WI38 (cell line): ENCODE measurements around the gene SPP1.

Experiments used
- H3K4me3 ChIP-seq: 2 replicates; pipeline ENCODE4 v1.5.1; 2011; ENCODE audit warnings: low read depth, mild to moderate bottlenecking, control low read depth, low read length
- CTCF ChIP-seq: IDR thresholded peaks from 2 replicates; pipeline ENCODE4 v1.5.1; 2012; ENCODE audit warnings: low read depth, mild to moderate bottlenecking, control low read depth, low read length

The SPP1 gene

DNA sequence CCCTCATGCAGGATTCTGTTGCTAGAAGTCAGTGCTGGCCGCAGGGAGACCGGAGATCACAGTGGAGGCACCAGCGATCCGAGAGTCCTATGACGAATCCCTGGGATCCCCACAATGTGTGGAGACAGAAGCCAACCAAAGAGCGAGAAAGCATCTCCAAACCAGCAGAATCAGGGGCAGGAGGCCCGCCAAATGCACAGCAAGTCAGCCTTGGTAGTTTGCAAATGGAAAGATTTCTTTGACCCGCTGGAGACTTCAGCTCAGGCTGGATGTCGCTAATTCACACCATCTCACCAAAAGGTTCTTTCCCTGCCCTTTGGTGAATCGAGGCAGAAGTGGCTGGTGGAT lies 31.4 kb downstream of the SPP1 start:
- no peak for TF ChIP-seq CTCF
- peak overlapping the region; percentile 78 for H3K4me3 ChIP-seq

DNA sequence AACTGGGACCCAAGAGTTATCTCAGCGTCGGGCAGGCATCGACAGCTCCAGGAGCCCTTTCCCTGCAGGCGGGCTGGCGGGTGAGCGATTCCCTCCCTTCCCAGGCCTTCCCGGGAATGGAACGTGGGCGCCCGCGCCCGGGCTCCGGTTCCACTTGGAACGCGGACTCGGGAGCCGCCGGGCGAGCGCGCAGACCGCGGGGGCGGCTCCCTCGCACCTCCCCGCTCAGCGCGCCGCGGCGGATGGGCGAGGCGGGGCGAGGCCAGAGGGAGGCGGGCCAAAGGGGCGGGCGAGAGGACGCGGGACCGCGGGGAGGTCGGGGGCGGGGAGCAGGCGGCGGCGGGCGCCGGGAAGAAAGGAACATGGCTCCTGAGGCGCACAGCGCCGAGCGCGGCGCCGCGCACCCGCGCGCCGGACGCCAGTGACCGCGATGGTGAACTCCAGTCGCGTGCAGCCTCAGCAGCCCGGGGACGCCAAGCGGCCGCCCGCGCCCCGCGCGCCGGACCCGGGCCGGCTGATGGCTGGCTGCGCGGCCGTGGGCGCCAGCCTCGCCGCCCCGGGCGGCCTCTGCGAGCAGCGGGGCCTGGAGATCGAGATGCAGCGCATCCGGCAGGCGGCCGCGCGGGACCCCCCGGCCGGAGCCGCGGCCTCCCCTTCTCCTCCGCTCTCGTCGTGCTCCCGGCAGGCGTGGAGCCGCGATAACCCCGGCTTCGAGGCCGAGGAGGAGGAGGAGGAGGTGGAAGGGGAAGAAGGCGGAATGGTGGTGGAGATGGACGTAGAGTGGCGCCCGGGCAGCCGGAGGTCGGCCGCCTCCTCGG lies 32.0 kb downstream of the SPP1 start, which contains the start of gene PKD2:
TSS of gene PKD2 (plus strand) at position 332 of the 818 bp plus-strand sequence. CDS start at position 431, 99 bp downstream.
- peak within 1 kb of the TSS; percentile 78 for H3K4me3 ChIP-seq
- no peak for TF ChIP-seq CTCF

DNA sequence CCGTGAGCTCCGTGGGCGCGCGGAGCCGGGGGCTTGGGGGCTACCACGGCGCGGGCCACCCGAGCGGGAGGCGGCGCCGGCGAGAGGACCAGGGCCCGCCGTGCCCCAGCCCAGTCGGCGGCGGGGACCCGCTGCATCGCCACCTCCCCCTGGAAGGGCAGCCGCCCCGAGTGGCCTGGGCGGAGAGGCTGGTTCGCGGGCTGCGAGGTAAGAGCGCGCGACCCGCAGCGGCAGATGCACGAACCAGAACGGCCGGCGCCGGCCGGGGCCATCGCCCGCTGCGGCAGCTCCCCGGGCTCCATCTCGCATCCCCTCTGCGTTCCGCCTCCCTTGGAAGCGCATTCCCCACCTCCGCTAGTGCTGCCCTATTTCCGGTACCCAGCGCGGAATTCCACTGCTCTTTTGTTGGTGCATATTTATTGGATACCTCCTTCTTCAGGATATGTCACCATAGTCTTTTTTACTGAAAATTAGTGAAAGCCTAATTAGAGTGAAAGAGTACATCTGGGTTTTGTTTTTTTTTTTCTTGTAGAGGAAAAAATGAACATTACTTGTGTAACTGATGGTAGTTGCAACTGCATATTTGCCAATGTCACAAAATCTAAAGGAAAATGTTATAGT lies 32.7 kb downstream of the SPP1 start:
- H3K4me3 ChIP-seq = peak overlapping the region; percentile 78
- TF ChIP-seq CTCF = no peak

- TF ChIP-seq CTCF = no peak
- H3K4me3 ChIP-seq = peak overlapping the region; percentile 78
Observed at GRCh38 chr4:88008743-88009171, 33.2 kb downstream of the SPP1 start.

- TF ChIP-seq CTCF = no peak
- peak overlapping the region; percentile 78; the same call in 1 of the 2 replicates for H3K4me3 ChIP-seq
Observed at GRCh38 chr4:88009871-88010270, 34.4 kb downstream of the SPP1 start.

DNA sequence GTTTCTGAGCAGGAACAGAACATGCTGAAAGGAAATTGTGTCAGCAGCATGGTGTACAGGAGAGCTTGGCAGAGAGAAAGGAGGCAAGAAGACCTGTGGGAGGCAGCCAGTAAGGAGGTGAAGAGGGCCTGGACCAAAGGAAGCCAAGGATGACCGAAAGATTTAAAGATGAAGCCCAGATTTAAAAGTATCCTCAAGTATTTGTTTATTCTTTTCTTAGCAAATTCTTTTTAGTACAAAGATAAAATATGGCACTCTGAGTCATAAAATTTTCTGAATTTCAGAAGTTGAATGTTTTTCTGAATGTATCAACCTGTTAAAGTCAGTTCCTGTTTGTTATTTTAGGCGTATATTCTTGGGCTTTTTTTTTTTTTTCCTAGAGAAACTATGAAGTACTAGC lies 35.5 kb downstream of the SPP1 start:
- no peak for TF ChIP-seq CTCF
- H3K4me3 ChIP-seq = no peak overlapping the region

DNA sequence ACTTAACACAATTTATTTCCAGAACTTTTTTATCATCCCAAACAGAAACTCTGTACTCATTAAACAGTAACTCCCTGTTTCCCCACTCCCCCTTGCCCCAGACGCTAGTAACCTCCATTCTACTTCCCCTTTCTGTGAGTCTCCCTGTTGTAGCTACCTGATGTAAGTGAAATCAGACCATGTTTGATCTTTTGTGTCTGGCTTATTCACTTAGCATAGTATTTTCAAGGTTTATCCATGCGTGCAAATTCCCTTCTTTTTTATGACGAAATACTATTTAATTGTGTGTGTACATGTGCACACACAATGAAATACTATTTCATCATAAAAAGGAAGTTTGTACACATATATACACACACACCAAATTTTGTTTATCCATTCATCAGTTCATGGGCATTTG lies 37.1 kb downstream of the SPP1 start:
- no peak for TF ChIP-seq CTCF
- H3K4me3 ChIP-seq = no peak overlapping the region
